Adrenal gland (tissue), 19 donors: ENCODE measurements around the gene CHD9. TPM values are rescaled to one million over a fixed set of nuclear protein-coding genes. Genes with fewer than 3 reads are reported as not detected.

Experiments used
- DNase-seq, 7 donors: peaks; one replicate each; pipeline ENCODE4 v3.0.0-alpha.2; 2019 to 2020
- H3K27ac ChIP-seq, 5 donors: fragments of 200-600 bp; sonication (generic) in 4 of 5; 1 replicate in 3 of 5; 2 replicates in 2 of 5; pipeline versions ENCODE4 v1.5.1 to v1.8.0; 2016 to 2020; ENCODE audit warnings: mild to moderate bottlenecking in 1 of 5
- H3K27me3 ChIP-seq: fragments of 200-600 bp; 2 replicates; pipeline ENCODE4 v1.8.0; 2021
- H3K36me3 ChIP-seq, 2 donors: fragments of 200-600 bp; replicated peaks in 1 of 2; 1 replicate in 1 of 2; 2 replicates in 1 of 2; pipeline versions ENCODE4 v1.5.1 to v1.8.0; 2018 to 2022
- H3K4me1 ChIP-seq, 2 donors: fragments of 200-600 bp; replicated peaks in 1 of 2; 1 replicate in 1 of 2; 2 replicates in 1 of 2; pipeline versions ENCODE4 v1.5.1 to v1.8.0; 2018 to 2021
- H3K4me3 ChIP-seq, 4 donors: fragments of 200-600 bp; sonication (generic) in 3 of 4; one replicate each; pipeline ENCODE4 v1.5.1; 2016 to 2018
- H3K9me3 ChIP-seq, 3 donors: fragments of 200-600 bp; sonication (generic) in 1 of 3; replicated peaks in 1 of 3; 1 replicate in 2 of 3; 2 replicates in 1 of 3; pipeline versions ENCODE4 v1.5.1 to v1.8.0; 2016 to 2021
- POLR2A ChIP-seq, 2 donors: fragments of 450-650 bp; IDR thresholded peaks; one replicate each; pipeline ENCODE4 v1.6.1; 2017; ENCODE audit warnings: antibody characterized with exemption in 2 of 2, mild to moderate bottlenecking in 2 of 2, moderate library complexity in 1 of 2
- WGBS, 4 donors: extraction: QIAGEN DNeasy Blood & Tissue Kit in 2 of 4; methylation state at CpG; one replicate each; pipeline versions ENCODE4 v1.1.5 to v1.1.7; 2013 to 2017; 5-methylcytosine and 5-hydroxymethylcytosine counted together
- intact Hi-C, 2 donors: fragments of 100-400 bp; cut with DNase I; formaldehyde crosslinking; loops; one replicate each; pipeline versions ENCODE4 v1.14.1 to v1.15.0; 2022 to 2023
- long read RNA-seq, 10 donors: library from polyadenylated mRNA in 3 of 10; unstranded in 2 of 10; stranded (forward) in 1 of 10; transcript quantifications; one replicate each; pipeline ENCODE4 v2.0.0 and lab custom pipeline, GENCODE V29; 2021 to 2026
- polyA plus RNA-seq, 3 donors: library from polyadenylated mRNA; stranded (reverse); fragments of 200-250 nt in 2 of 3; fragments of 350-450 nt in 1 of 3; fragmentation: Illumina TruSeq in 1 of 3; extraction: RNeasy Lipid Tissue Mini Kit (QIAGEN cat#74804) in 1 of 3; gene quantifications; one replicate each; pipeline ENCODE4 v1.2.3, GENCODE V29; 2013 to 2014
- total RNA-seq, 9 donors: library from RNA; depleted of rRNA in 4 of 9; stranded (reverse); fragments of >200 nt in 4 of 9; fragments of 120-200 nt in 1 of 9; fragmentation: NEBNext Ultra II Directional in 1 of 9; extraction: Animal tissue kit (Norgen Biotek cat#: 25700) in 1 of 9; gene quantifications; one replicate each; pipeline versions ENCODE4 v1.1.0 to v1.2.4, GENCODE V29; 2013 to 2023
- TF ChIP-seq, protein P1 (sequence below), 6 experiments: fragments of 450-650 bp in 4 of 6; fragments of 200-600 bp in 2 of 6; sonication (generic) in 1 of 6; IDR thresholded peaks; 1 replicate in 5 of 6; 2 replicates in 1 of 6; pipeline versions ENCODE4 v1.5.1 to v1.8.0; 2016 to 2021; ENCODE audit warnings: antibody characterized with exemption in 6 of 6, mild to moderate bottlenecking in 2 of 6, moderate library complexity in 1 of 6
- donor health status: healthy with polysubstance abuse.
- donor health status: Bipolar disorder and iron deficiency.
- donor health status: DM: yes; HTN: yes; CAD: no.
- donor health status: DM: no; HTN: no; CAD: no.
- donor health status: DM: no; HTN: no; CAD: no.
- donor health status: DM: yes; HTN: yes; CAD: no.

The CHD9 gene
- total RNA-seq (10 to 100 TPM; 28.3 to 95.9 (median 62.9) TPM), polyA plus RNA-seq (10 to 100 TPM; 10.0 to 29.7 (median 27.3) TPM)
- long read RNA-seq, donor 1, partial matches to known transcripts, result 5 of 8 reads
- long read RNA-seq, donor 1, other reads (novel, unspliced or antisense), result 0 of 8 reads
- long read RNA-seq, donor 2, result 0 reads
- long read RNA-seq, donor 3, partial matches to known transcripts, result 0 of 3 reads
- long read RNA-seq, donor 3, other reads (novel, unspliced or antisense), result 0 of 3 reads
- long read RNA-seq, donor 4, partial matches to known transcripts, result 21 of 37 reads
- long read RNA-seq, donor 4, other reads (novel, unspliced or antisense), result 12 of 37 reads
- long read RNA-seq, donor 5, partial matches to known transcripts, result 3 of 10 reads
- long read RNA-seq, donor 5, other reads (novel, unspliced or antisense), result 6 of 10 reads
- long read RNA-seq, donor 6, partial matches to known transcripts, result 20 of 30 reads
- long read RNA-seq, donor 6, other reads (novel, unspliced or antisense), result 10 of 30 reads
- long read RNA-seq, donor 7, partial matches to known transcripts, result 0 of 2 reads
- long read RNA-seq, donor 7, other reads (novel, unspliced or antisense), result 0 of 2 reads
- long read RNA-seq, donor 8, partial matches to known transcripts, result 0 of 1 reads
- long read RNA-seq, donor 8, other reads (novel, unspliced or antisense), result 0 of 1 reads
- long read RNA-seq, donor 9, result 0 reads
- long read RNA-seq, donor 10, partial matches to known transcripts, result 0 of 1 reads
- long read RNA-seq, donor 10, other reads (novel, unspliced or antisense), result 0 of 1 reads

- peak within 1 kb of the TSS; percentile 51 to 96 (median 91) for H3K27ac ChIP-seq
- intact Hi-C loops, result loop anchor here (2.0 to 10.0 kb wide), 4 partner anchors 37 to 150 kb away; no protein-coding TSS in a partner anchor
- DNase-seq, result peak; percentile 80 to 92 (median 87)
- no peaks in the 10 kb centered on the region for H3K36me3 ChIP-seq
- no peaks in the 10 kb centered on the region for H3K9me3 ChIP-seq
- peaks cover 26 to 44% of the 10 kb centered on the region in 2 donors for H3K4me1 ChIP-seq
- TF ChIP-seq POLR2A (IDR thresholded peaks at IDR 0.05), result peak in 1 of 2 donors; percentile 48
- TF ChIP-seq, protein P1, sequence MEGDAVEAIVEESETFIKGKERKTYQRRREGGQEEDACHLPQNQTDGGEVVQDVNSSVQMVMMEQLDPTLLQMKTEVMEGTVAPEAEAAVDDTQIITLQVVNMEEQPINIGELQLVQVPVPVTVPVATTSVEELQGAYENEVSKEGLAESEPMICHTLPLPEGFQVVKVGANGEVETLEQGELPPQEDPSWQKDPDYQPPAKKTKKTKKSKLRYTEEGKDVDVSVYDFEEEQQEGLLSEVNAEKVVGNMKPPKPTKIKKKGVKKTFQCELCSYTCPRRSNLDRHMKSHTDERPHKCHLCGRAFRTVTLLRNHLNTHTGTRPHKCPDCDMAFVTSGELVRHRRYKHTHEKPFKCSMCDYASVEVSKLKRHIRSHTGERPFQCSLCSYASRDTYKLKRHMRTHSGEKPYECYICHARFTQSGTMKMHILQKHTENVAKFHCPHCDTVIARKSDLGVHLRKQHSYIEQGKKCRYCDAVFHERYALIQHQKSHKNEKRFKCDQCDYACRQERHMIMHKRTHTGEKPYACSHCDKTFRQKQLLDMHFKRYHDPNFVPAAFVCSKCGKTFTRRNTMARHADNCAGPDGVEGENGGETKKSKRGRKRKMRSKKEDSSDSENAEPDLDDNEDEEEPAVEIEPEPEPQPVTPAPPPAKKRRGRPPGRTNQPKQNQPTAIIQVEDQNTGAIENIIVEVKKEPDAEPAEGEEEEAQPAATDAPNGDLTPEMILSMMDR (IDR thresholded peaks at IDR 0.05), result peak; percentile 92 to 100 (median 100)
- H3K27me3 ChIP-seq, result no peaks in the 10 kb centered on the region
- H3K4me3 ChIP-seq, result peak within 1 kb of the TSS; percentile 5 to 95 (median 82)
- WGBS, 4 donors, result 0 to 2% (median 0%) methylated on average over 5 to 62 of the region's 62 CpGs
These were observed at the start of gene CHD9 for GRCh38 chr16:53054670-53055485. TSS of gene CHD9 (plus strand) at chr16:53054991. CDS start at chr16:53156090, 101,099 bp downstream.

GRCh38 chr16:53007095-53007494 lies 47.7 kb upstream of the CHD9 start:
- H3K9me3 ChIP-seq, result no peaks in the 10 kb centered on the region
- H3K4me3 ChIP-seq, result no peak overlapping the region
- DNase-seq, result no peak
- TF ChIP-seq, protein P1 (IDR thresholded peaks at IDR 0.05), result no peak
- no peak for TF ChIP-seq POLR2A (IDR thresholded peaks at IDR 0.05)
- WGBS, 4 donors, result 88 to 93% (median 90%) methylated on average over 1 of the region's 1 CpG
- H3K36me3 ChIP-seq, result no peaks in the 10 kb centered on the region
- H3K4me1 ChIP-seq, result no peaks in the 10 kb centered on the region
- H3K27me3 ChIP-seq, result no peaks in the 10 kb centered on the region
- H3K27ac ChIP-seq, result no peak overlapping the region
- intact Hi-C loops, result no loop called here

DNA sequence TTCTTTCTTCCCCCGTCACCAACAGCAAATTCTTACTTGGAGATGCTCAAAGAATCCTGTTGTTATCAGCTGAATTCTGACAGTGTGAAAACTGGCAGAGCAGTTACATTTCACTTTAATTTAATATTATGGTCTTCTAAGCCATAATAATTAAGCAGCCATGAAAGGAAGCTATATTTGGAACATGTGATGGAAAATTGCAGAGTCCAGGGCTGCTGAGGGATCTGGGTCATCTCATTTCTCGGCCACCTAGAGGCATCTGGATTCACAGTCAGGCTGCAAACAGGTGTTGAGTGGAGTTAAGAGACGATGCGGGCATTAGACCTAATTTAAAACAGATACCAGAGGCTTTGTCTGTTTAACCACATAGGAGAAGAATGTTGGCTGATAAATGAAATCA lies 40.5 kb upstream of the CHD9 start:
- H3K36me3 ChIP-seq, result no peaks in the 10 kb centered on the region
- H3K9me3 ChIP-seq, result no peaks in the 10 kb centered on the region
- peaks cover 3% of the 10 kb centered on the region for H3K27me3 ChIP-seq
- H3K27ac ChIP-seq, result no peak overlapping the region
- no peaks in the 10 kb centered on the region for H3K4me1 ChIP-seq
- intact Hi-C loops, result no loop called here
- 44 to 57% (median 51%) methylated on average over 4 of the region's 4 CpGs for WGBS, 4 donors
- no peak overlapping the region for H3K4me3 ChIP-seq
- TF ChIP-seq, protein P1 (IDR thresholded peaks at IDR 0.05), result no peak
- TF ChIP-seq POLR2A (IDR thresholded peaks at IDR 0.05), result no peak
- DNase-seq, result no peak
